ENCODE data around the gene ZNF473.

Gene ZNF473

GRCh38 chr19:50003810-50004419 is 21.9 kb upstream of the ZNF473 start:
- DNase-seq, result peak; percentile 41

- DNase-seq, result no peak
These were observed 20.4 kb upstream of the ZNF473 start for GRCh38 chr19:50005428-50005827.

GRCh38 chr19:50007170-50007569 is 18.6 kb upstream of the ZNF473 start:
- DNase-seq, result no peak

GRCh38 chr19:50007947-50008346 is 17.9 kb upstream of the ZNF473 start:
- no peak for DNase-seq

- peak; percentile 13 for DNase-seq
These were observed 17.3 kb upstream of the ZNF473 start for GRCh38 chr19:50008532-50008931.

- DNase-seq, result no peak
These were observed 9.5 kb upstream of the ZNF473 start for GRCh38 chr19:50016225-50016807.

GRCh38 chr19:50020481-50020880 is 5.3 kb upstream of the ZNF473 start:
- DNase-seq, result no peak

- no peak for DNase-seq
These were observed 3.0 kb upstream of the ZNF473 start for GRCh38 chr19:50022823-50023222.

- no peak for DNase-seq
These were observed 1.1 kb upstream of the ZNF473 start for GRCh38 chr19:50024719-50025021.

- peak; percentile 99 for DNase-seq
These were observed 597 bp upstream of the ZNF473 start, which contains the start of gene VRK3 for GRCh38 chr19:50025022-50025793. VRK3 (minus strand) TSS chr19:50025372; CDS start chr19:50016162, 9,210 bp downstream.

- no peak for DNase-seq
These were observed 723 bp downstream of the ZNF473 start for GRCh38 chr19:50026550-50026906.

- no peak for DNase-seq
These were observed 4.4 kb downstream of the ZNF473 start for GRCh38 chr19:50030225-50030624.

GRCh38 chr19:50030937-50031336 is 5.1 kb downstream of the ZNF473 start:
- DNase-seq, result no peak

GRCh38 chr19:50036908-50037307 is 11.1 kb downstream of the ZNF473 start:
- DNase-seq, result no peak

GRCh38 chr19:50039968-50040367 is 14.2 kb downstream of the ZNF473 start:
- no peak for DNase-seq

GRCh38 chr19:50040967-50041366 is 15.2 kb downstream of the ZNF473 start:
- DNase-seq, result no peak

- no peak for DNase-seq
These were observed 16.7 kb downstream of the ZNF473 start for GRCh38 chr19:50042363-50043024.

GRCh38 chr19:50043967-50044366 is 18.2 kb downstream of the ZNF473 start:
- DNase-seq, result no peak

GRCh38 chr19:50044922-50045321 is 19.1 kb downstream of the ZNF473 start:
- no peak for DNase-seq

- DNase-seq, result peak; percentile 37
These were observed 21.1 kb downstream of the ZNF473 start for GRCh38 chr19:50046649-50047503.

- DNase-seq, result no peak
These were observed 21.9 kb downstream of the ZNF473 start for GRCh38 chr19:50047671-50048070.

GRCh38 chr19:50050406-50051227 is 24.8 kb downstream of the ZNF473 start:
- DNase-seq, result peak; percentile 36

All from RPMI8226 (cell line).